ENCODE data around the gene CDH19.

CDH19 gene

GRCh38 chr18:66603941-66604627 is at the start of gene CDH19:
TSS of gene CDH19 (minus strand) at chr18:66604090. CDS start at chr18:66572204, 31,886 bp downstream.
- no peak for DNase-seq (ENCODE audit: low read depth)

DNA sequence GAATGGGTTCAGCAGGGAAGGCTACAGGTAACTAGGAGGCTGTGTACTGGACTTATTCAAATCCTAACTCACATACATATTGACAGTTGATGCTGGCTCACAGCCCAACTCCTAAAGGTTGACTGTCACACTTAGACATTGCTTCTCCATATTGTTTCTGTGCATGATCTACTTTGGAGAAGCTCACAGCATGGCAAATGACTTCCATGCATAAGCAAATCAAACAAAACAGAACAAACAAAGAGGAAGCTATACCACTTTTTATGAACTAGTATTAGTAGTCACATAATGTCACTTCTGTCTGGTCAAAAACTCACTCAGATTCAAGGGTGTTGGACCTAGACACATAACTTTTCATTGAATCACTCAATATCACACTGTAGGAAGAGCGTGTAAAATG is 43.8 kb upstream of the CDH19 start:
- DNase-seq (ENCODE audit: low read depth), result no peak

DNA sequence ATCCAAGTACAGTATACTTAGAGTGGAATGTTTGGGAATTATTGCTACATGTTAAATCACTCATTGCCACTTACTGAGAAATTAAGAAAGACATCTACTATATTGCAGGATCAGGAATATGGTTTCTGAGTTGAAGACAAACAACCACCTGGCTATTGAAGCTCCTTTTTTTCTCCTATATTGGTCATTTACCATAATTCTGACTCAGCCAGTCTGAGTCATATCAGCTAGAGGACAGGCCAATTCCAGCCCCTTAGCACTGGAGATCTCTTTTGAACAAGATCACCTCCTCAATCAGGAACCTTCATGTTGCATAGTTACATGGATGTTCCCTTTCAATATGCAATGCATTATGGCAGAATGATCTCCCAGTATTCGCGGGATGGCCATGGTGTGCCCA is 42.7 kb upstream of the CDH19 start:
- DNase-seq (ENCODE audit: low read depth), result no peak

DNA sequence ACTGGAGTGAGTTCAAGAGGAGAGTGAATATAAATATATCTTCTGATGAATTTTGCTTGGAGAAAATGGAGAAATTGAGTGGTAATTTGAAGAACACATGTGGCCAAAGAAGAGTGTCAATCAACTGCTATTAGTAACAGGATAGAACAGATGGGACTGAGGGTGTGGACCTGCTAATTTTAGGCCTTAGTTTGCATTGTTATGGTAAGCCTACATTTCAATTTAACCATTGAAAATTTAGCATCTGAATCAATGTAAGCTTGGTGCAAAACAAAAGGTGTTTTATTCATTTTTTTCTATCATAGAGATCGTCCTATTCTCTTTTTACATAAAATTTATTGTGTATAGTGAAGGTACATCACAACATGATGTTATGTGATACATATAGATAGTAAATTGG is 42.1 kb upstream of the CDH19 start:
- DNase-seq (ENCODE audit: low read depth), result no peak

GRCh38 chr18:66641056-66641455 is 37.2 kb upstream of the CDH19 start:
- DNase-seq (ENCODE audit: low read depth), result no peak

DNA sequence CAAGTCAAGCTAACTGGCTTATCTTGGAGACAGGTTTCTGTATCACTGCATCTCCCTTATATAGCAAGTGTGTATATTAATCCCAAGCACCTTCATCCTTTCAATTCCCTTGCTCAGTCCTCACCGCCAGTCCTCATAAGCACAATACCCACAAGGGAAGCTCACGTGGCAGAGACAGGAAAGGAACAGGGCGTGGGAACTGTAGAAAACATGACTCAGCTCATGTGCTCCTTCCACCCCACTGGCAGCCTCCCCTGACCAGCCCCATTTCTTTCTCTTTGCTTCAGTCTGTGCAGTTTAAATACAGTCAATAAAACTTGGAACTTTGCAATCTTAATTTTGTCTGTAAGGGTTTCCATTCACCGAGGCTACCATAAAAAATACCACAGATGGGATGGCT is 36.5 kb upstream of the CDH19 start:
- no peak for DNase-seq (ENCODE audit: low read depth)

- no peak for DNase-seq (ENCODE audit: low read depth)
Observed at GRCh38 chr18:66638856-66639629, 35.2 kb upstream of the CDH19 start.

- no peak for DNase-seq (ENCODE audit: low read depth)
Observed at GRCh38 chr18:66635342-66635741, 31.5 kb upstream of the CDH19 start.

DNA sequence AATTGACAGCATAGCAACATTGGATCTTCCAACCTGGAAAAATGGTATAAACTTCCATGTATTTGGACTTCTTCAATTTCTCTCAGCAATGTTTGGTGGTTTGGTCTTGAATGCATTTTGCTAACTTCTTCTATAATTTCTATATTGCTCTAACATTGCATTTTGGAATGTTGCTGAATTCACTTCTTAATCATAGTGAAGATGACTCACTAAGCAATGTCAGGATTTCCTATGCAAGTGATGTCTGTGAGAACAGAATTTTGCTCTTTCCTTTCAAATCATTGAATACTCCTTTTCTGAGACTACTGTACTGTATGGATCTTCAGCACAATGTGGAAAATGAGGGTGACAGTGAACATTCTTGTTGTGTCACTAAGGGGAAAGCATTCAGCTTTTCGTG is 28.9 kb upstream of the CDH19 start:
- no peak for DNase-seq (ENCODE audit: low read depth)

GRCh38 chr18:66630831-66631230 is 26.9 kb upstream of the CDH19 start:
- no peak for DNase-seq (ENCODE audit: low read depth)

DNA sequence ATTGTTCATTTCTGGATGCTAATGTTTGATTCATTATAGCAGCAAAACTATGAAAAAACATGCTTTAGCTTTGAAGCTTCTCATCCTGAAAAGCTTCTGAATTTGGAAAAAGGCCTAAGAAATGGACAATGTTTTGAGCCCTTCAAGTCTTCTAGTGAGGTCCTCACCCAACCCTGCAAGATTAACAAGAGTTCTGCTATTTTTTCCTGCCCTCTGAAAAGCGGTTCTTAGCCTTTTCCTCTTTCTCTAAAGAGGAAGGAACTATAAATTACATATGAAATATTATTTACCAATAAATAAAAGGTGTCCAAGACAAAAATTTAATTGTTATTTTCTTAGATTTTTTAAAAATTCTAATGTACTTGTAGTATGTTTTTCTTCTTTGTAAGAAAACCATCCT is 19.9 kb upstream of the CDH19 start:
- DNase-seq (ENCODE audit: low read depth), result no peak

DNA sequence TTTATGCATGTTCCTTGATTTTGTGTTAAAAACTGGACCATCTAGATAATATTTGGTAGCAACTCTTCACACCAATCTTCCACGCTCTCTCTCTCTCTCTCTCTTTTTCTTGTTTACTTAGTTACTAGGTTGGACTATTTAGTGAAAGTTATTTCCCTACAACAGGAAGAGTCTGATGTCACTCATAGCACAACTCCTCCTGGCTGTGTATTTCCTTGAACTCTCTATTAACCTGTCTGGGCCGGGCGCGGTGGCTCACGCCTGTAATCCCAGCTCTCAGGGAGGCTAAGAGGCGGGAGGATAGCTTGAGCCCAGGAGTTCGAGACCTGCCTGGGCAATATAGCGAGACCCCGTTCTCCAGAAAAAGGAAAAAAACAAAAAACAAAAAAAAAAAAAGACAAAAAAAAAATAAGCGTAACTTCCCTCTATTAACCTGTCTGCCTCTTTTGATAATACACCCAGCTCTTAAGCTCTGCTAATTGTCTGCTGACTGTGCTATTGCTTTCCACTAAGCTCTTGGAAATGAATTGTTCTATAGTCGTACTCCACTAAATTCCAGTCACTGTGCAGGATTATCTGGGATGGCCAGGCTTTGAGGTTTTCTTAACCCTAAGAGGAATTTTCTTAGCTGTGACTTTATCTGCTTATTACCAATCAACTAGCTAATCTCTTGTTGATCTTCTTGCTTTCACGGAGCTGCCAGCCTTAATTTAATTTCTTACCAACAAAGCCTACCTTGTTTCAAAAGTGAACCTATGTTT is 18.1 kb upstream of the CDH19 start:
- no peak for DNase-seq (ENCODE audit: low read depth)

DNA sequence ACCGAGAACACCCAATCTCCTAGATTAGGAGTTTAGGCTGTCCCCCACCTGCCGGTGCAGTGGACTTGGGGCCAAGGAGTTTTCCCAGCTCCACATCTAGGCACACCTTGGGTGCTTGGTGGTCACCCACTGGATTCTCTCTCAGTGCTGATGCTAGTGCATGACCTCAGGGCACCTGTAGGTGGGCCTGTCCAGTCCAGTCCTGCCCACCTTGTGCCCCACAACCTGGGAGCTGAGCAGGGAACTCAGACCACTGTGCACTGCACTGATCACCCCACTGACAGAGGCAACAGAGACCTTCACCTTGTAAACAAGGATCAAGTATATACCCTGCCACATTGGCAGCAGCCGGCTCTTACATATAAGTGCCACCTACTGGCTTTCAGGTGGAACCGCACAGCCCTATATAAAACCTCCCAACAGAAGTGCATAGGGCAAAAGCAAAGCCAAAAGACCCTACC is 12.7 kb upstream of the CDH19 start:
- DNase-seq (ENCODE audit: low read depth), result no peak

DNA sequence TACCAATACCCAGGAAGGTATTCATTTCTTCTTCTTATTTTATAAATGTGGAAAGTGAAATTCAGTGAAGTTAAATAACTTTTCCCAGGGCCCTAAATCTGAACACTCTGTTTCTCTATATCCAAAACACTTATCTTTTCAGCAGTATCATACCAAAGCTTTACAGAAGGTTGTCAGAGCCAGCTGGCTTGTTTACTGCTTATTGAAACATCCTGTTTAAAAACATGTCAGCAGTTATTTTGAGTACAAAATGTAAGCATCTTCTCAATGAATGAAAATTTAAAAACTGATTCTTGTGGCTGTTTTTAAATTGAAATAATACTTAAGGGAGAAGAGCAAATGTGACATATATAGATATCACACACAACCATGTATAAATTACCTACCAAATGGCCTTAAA is 11.3 kb upstream of the CDH19 start:
- no peak for DNase-seq (ENCODE audit: low read depth)

- DNase-seq (ENCODE audit: low read depth), result no peak
Observed at GRCh38 chr18:66607632-66608031, 3.7 kb upstream of the CDH19 start.

DNA sequence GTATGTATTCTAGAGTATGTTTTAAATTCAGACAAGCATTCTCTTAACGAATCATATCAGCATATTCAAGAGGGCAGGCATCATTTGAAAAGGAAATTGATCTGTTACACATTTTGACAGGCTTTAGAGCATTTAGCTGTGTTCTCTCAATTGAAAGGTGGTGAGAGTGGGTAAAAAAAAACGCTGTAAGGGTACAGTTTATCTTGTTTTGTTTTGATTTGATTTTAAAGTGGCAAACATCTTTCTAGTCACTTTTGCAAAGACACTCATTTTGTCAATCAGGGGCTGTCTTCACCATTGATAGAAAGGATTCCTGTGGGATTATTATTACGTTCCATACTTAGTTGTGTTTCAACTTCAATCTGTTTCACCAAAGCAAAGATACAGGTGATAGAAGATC is 2.2 kb downstream of the CDH19 start:
- no peak for DNase-seq (ENCODE audit: low read depth)

GRCh38 chr18:66599190-66599589 is 4.7 kb downstream of the CDH19 start:
- no peak for DNase-seq (ENCODE audit: low read depth)

GRCh38 chr18:66587430-66587829 is 16.5 kb downstream of the CDH19 start:
- no peak for DNase-seq (ENCODE audit: low read depth)

GRCh38 chr18:66582211-66582610 is 21.7 kb downstream of the CDH19 start:
- DNase-seq (ENCODE audit: low read depth), result no peak

GRCh38 chr18:66575263-66575662 is 28.6 kb downstream of the CDH19 start:
- DNase-seq (ENCODE audit: low read depth), result no peak

DNA sequence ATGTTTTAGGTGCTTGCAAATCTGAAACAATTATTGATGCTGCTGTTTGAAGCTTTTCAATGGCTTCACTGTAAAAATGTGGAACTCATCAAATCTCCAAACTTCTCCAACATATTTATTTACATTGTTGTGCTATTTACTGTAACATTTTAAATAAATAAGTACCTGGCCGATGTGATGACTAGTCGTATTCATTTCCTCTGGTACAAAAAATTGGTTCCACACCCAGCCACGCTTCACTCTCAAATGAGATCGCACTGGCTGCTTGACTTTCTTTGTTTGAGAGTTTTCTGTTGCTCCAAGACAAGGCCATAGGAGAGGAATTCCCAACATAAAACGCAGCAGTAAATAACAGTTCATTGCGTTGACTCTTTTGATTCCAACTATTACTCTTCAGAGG is 32.0 kb downstream of the CDH19 start:
- DNase-seq (ENCODE audit: low read depth), result no peak

GRCh38 chr18:66566616-66567015 is 37.3 kb downstream of the CDH19 start:
- no peak for DNase-seq (ENCODE audit: low read depth)

DNA sequence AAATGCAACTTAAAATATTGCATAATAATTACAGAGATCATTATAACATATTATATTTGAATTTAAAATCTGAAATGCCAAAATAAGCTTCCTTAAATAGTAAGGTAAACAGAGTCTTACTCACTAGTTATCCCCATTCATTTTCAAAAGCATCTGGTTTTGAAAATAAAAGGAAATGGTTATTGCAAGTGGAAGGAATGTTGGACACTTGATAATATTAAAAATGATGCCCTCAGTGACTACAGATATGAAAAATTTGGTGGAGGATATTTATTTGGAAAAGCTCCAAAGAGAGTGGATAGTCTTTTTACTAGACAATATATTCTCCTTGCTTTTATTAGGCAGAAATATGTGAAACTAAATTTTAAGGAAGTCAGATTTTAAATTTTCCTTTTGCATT is 39.7 kb downstream of the CDH19 start:
- no peak for DNase-seq (ENCODE audit: low read depth)
